SIG-M5 treated with dmso at 0.1 percent for 504 hours (cell line): ENCODE measurements around the gene LSAMP.
"Not testable (repeated sequence)": the region's sequence is repeated elsewhere in the genome, so short reads cannot be mapped to it uniquely, and the experiment has no call there.

Source experiments
- DNase-seq: peaks from one replicate; lab custom pipeline; 2025; ENCODE audit not compliant: unreplicated experiment; lab: John Stamatoyannopoulos, UW

LSAMP gene

GRCh38 chr3:115783938-115784738 lies 661.1 kb downstream of the LSAMP start:
- peak; percentile 85 for DNase-seq

GRCh38 chr3:115783426-115783825 lies 661.9 kb downstream of the LSAMP start:
- DNase-seq, result not testable (repeated sequence)

GRCh38 chr3:115779011-115779410 lies 666.3 kb downstream of the LSAMP start:
- DNase-seq, result no peak

- no peak for DNase-seq
These were observed 672.3 kb downstream of the LSAMP start for GRCh38 chr3:115772951-115773350.

- no peak for DNase-seq
These were observed 676.6 kb downstream of the LSAMP start for GRCh38 chr3:115768661-115769060.

GRCh38 chr3:115766587-115767482 lies 678.5 kb downstream of the LSAMP start:
- no peak for DNase-seq

GRCh38 chr3:115761927-115762305 lies 683.4 kb downstream of the LSAMP start:
- no peak for DNase-seq

- DNase-seq, result no peak
These were observed 684.6 kb downstream of the LSAMP start for GRCh38 chr3:115760716-115761115.

GRCh38 chr3:115758076-115758763 lies 687.1 kb downstream of the LSAMP start:
- DNase-seq, result no peak

- not testable (repeated sequence) for DNase-seq
These were observed 692.3 kb downstream of the LSAMP start for GRCh38 chr3:115752978-115753377.
